ENCODE measurements around the gene LACTB.

Gene LACTB

DNA sequence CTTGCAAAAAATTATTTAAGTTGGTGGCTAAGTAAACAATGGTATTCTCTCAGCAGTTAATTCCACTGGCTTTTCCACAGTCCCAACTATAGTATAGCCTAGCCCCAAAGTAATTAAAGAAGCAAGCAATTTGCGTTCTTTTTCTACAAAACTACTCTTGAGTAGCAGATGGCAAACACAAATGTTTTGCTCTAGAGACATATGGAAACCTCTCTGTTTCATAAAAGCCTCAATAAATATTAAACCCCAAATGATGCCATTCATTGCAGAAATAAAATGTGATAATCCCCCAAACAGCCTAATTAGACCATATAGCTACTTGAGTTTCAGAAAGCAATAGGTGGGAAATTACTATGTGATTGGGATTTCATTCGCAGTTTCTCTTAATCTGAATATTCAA lies 59.1 kb downstream of the LACTB start:
- DNase-seq: no peak

DNA sequence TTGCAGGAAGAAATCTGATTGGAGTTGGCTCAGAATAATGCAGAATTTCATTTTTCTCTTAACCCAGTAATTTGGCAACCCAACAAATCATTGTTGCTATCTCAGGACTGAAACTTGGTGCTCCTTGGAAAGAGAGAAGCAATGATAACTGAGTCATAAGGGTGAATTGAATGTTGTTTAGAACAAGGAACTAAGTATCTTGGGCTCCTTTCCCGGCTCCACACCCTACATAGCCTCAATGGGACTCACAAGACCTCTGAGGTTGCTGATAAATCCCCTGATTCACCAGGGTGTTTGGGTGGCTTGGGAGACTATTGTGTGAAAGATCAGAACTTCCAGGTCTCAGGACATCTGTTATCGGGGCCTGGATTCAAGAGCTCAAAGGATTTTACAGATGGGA lies 60.0 kb downstream of the LACTB start:
- DNase-seq: no peak

DNA sequence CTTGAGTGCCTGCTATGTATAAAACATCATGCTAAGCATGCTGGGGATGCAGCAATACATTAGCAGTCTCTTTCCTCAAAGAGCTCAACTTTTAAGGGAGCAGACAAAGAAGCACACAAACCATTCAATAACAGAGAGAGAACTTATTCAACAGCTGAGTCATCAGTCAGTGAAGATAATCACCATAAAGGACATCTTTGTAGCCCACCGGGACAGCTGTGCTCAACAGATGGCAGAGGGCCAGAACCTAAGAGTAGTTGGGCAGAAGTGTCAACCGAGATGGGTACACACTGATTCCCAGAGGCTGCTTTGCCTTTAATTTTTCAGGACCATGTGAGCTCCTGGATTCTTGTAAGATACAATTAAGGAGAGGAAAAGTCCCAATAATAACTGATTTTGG lies 63.5 kb downstream of the LACTB start:
- no peak for DNase-seq

DNA sequence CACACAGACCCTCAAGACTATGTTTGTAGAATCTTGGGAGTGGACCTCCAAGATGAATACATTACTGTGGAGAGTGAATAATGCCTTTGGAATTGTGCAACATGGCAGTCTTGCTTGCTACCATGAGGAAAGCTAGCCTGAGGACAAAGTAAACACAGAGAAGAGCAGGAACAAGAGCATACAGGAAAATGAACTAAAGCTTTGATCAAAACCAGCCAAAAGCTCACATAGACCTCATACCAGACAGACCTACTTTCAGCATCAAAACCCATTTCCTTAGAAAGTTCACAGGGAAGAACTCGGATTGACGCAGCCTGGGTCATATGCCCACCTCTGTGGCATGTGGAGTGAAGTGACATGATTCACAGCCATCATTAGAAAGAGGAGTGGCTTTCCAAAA lies 64.4 kb downstream of the LACTB start:
- DNase-seq: no peak

DNA sequence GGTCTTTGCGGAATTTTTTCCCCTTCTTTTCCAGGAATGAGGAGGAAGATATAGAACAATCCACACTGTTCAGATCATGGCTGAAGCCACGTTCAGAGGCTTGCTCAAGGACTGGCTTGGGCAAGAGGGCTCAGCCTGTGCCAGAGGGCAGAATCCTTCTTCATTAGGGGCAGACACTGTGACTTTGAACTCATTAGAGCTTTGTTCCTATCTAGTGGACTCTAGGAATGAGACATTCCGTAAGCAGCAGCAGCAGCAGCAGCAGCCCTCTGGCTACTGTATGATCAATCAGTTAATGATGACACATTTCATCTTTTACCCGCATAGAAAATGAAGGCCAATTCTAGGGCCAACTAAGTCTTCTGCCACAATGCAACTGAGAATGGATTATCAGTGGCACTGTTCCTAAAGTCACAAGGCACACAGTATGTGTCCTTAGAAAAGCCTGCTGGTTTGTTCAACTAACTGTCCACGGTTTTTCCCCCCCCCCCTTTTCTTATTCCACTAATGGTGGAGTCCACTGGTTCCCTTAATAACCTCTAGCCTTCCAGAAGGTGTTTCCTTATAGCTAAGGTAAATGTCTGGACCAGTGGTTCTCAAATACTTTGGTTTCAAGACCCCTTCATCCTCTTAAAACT lies 66.0 kb downstream of the LACTB start:
- no peak for DNase-seq

DNA sequence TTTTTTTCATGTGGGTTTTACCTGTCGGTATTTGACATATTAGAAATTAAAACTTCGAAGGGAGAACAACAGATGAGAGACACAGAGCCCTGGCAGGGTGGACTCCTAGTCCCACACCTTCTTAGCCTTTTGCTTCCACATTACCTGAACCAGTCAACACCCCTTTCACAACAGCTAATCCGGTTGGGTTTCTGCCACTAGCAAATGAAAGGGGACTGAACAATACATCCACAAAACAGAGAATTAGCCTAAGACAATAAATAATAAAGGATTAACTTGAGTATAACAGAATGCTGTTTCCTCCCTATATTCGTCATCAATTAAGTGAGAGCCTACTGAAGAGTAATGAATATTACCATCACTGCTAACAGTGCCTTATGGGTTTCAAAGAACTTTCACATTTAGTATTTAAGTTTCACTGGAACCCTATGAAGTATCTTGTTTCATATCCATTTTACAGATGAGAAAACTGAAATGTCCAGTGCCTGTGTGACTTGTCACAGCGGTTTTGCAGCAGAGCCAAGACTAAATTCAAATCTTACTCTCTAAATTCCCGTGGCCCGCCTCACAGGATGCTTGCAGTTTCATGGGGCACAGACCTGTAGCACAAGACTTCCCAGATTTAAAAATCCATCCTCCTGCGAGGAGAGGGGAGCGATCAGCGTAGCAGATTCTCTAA lies 66.7 kb downstream of the LACTB start:
- DNase-seq: no peak

DNA sequence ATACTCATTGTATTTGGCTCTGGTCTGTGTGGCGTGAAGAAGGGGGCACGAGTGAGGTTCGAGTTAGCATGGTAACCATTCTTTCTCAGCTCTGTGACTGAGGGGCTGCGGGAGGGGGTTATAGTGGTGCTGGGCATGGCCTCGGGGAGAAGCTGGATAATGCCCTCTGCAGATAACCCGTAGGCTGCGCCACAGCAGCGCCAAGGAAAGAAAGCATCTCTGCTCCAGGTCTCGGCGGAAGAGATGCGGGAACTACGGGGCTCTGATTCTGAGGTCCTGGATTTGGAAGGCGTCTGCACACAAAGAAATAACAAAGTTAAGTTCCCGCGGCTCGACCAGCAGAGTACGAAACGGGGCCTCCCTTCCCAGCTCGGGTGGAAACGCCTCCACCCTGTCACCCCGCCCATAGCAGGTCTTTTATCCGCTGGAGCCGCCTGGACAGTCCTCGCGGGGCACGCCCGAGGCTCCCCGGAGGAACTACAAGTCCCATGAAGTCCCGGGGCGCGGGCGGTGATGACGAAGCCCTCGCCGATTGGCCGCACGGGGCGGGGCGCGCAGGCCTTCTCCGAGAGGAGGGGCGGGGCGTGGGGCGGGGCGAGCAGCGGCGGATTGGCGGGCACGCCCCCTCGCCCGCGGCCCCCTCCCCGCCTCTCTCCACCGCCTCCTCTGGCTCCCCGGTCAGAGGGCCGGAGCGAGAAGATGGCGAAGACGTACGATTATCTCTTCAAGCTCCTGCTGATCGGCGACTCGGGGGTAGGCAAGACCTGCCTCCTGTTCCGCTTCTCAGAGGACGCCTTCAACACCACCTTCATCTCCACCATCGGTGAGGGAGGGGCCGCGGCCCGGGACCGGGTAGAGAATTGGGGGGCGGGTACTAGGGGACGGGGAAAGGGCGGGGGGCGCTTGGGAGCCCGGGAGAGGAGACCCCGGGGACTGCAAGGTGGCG lies 67.5 kb downstream of the LACTB start, which contains the start of gene RAB8B:
RAB8B (plus strand) TSS at position 681 of the 946 bp plus-strand sequence; CDS start at position 700, 19 bp downstream.
- peak; percentile 92 to 96 for DNase-seq

DNA sequence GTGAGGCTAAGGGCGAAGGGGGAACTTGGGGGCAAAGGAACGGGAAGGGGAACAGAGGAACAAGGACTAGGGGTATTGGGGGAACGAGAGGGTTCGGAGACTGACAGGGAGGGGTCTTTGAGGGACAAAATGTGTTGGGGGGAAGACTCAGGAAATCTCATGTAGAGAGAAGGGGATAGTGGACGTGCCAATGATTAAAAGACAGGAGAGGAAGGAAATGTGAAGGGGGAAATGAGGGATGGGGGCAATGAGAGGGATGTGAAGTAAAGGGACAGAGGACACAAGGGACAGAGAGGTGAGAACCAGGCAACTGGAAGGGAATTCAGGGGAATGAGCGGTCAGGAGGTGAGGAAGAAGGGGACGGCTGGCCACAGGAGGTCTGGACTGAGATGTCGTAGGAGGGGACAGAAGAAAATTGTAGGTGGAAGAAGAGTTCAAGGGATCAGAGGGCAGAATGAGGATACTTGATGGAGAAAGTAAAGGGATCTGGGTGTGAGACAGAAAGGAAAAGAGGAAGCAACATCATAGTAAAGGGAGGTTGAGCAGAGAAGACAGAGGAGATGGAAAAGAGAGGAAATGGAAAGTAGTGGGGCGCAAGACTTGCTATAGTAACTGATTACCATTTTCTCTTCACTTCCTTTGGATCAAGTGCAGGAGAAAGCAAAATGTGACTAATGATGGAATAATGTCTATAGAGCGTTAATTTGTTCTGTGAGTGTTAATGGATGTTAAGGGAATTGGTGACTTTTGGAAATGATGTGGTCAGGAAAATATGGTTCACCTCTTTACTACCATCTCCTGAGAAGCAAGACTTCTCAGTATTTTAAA lies 68.5 kb downstream of the LACTB start:
- peak in 1 of 2 experiments; percentile 30 for DNase-seq

DNA sequence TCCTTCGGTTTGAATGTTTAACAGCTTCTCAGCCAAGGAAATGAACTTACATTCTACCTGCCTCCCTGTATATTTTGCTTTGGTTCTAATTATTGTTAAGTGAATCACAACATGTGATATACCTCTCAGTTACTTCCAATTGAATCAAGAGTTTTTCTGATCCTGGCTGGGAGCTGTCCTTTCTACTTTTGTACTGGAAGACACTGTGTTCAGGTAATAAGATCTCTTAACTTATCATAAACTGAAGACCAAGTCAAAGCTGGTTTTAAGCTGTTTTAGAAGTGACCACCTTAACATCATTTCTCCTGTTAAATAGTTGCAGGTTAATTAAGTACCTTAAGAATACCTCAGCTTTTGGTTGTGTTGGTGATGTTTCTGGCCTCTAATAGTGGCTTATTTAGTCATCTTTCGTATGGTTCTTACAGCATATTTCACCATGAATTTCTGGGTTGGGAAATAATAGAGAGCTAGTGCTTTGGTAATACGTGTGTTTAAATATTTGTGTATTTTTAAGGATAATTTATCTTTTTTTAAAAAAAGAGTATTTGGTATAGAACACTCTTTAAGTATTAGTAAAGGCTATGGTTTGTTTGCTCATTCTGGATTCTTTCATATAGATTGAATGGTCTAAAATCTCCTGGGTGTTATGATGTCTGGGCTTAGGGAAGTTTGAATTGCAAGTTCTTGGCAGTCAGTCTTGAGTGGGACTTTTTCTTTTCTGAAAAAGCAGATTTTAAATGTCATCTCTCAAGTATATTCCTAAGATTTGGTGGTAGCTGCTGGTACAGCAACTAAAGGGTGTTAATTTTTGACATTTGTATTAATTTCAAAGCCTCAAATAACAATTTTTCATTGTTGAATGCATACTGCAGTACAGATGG lies 69.3 kb downstream of the LACTB start:
- DNase-seq: no peak

Data from SW 1271 (cell line).